ENCODE data around the gene TRMU. TPM values are rescaled to one million over a fixed set of nuclear protein-coding genes. Genes with fewer than 3 reads are reported as not detected.

Gene TRMU
- total RNA-seq, 1 donor from 2014 or later: 38.2 TPM

DNA sequence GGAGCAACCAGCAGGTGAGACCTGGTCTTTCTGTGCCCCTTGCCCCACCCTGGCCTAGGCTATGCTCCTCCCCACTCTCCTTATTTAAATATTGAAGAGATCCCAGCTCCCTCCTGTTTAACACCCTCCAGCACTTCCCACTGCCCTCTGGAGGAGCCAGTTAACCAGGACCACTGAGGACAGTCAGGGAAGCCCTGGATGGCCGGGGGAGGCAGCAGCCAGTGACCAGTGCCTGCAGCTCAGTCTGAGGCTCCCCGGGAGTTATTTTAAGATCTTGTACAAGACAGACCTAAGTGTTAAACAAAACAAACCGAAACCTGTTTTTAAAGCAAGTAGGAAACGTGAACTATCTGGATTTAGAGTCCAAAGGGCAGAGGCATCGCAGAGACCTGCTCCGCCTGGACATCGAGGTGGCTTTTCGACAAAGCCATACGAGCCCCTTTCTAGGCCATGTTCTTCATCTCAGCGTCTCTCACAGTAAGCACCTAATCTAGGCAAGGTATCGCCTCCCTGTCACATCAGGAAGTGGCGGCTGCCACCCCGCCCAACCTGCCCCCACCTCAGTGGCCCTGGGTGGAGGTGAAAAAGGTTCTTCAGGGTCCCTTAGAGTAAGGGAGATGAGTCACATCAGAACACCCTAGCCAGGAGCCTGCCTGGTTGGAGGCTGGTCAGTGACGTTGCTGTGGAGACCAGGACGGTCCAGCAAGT is 35.2 kb downstream of the TRMU start:
- no peak for TF ChIP-seq CTCF (IDR thresholded peaks at IDR 0.05)
- peaks cover 6% of the 10 kb centered on the region for H3K36me3 Mint-ChIP-seq (ENCODE audit: unreplicated experiment)
- H3K27ac Mint-ChIP-seq (ENCODE audit: unreplicated experiment): no peak overlapping the region
- H3K27me3 Mint-ChIP-seq (ENCODE audit: unreplicated experiment): no peaks in the 10 kb centered on the region
- H3K4me3 Mint-ChIP-seq (ENCODE audit: unreplicated experiment): no peak overlapping the region
- DNase-seq (ENCODE audit: extremely low spot score, unreplicated experiment): no peak
- peaks cover under 1% of the 10 kb centered on the region for H3K9me3 Mint-ChIP-seq (ENCODE audit: unreplicated experiment)
- H3K4me1 Mint-ChIP-seq (ENCODE audit: unreplicated experiment): no peaks in the 10 kb centered on the region

DNA sequence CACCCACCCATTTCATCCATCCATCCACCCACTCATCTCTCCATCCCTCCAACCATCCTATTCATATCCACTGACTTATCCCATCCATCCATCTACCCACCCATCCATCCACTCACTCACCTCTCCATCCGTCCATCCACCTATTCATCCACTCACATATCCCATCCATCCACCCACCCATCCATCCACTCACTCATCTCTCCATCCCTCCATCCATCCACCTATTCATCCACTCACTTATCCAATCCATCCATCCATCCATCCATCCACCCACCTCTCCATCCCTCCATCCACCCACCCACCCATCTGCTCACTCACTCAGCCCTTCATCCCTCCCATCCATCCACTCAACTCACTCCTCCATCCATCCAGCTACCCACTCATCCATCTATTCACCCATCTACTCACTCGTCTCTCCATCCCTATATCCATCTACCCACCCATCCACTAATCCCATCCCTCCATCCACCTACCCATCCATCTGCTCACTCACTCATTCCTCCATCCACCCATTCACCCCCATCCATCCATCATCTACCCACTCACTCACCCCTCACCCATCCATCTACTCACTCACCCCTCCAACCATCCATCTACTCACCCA is 36.2 kb downstream of the TRMU start:
- H3K27ac Mint-ChIP-seq (ENCODE audit: unreplicated experiment): no peak overlapping the region
- peaks cover 14% of the 10 kb centered on the region for H3K36me3 Mint-ChIP-seq (ENCODE audit: unreplicated experiment)
- H3K27me3 Mint-ChIP-seq (ENCODE audit: unreplicated experiment): no peaks in the 10 kb centered on the region
- no peak for DNase-seq (ENCODE audit: extremely low spot score, unreplicated experiment)
- no peaks in the 10 kb centered on the region for H3K4me1 Mint-ChIP-seq (ENCODE audit: unreplicated experiment)
- peaks cover 5% of the 10 kb centered on the region for H3K9me3 Mint-ChIP-seq (ENCODE audit: unreplicated experiment)
- no peak overlapping the region for H3K4me3 Mint-ChIP-seq (ENCODE audit: unreplicated experiment)
- no peak for TF ChIP-seq CTCF (IDR thresholded peaks at IDR 0.05)

DNA sequence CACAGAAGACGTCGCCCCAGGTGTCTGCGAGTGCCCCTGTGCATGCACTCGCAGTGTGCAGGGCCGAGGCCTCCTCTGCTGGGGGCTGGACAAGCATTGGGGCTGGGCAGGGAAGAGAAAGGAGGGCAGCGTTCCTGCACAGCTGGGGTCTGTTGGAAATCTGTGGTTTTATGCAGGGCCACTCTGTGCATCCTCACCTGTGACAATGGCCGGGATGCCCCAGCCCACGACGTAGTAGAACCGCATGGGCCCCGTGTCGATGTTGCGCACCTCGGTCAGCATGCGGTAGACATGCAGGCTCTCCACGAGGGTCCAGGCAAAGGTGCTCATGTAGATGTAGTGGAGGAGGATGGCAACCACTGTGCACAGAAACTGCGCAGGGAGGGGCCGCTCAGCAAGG is 37.2 kb downstream of the TRMU start:
- Mint-ChIP-seq H3K9me3 (ENCODE audit: unreplicated experiment) (peaks cover 5% of the 10 kb centered on the region), H3K4me3 (ENCODE audit: unreplicated experiment) (no peak overlapping the region), H3K27ac (ENCODE audit: unreplicated experiment) (no peak overlapping the region), H3K4me1 (ENCODE audit: unreplicated experiment) (peaks cover 2% of the 10 kb centered on the region), H3K27me3 (ENCODE audit: unreplicated experiment) (no peaks in the 10 kb centered on the region), H3K36me3 (ENCODE audit: unreplicated experiment) (peaks cover 17% of the 10 kb centered on the region)
- DNase-seq (ENCODE audit: extremely low spot score, unreplicated experiment): no peak
- no peak for TF ChIP-seq CTCF (IDR thresholded peaks at IDR 0.05)

- H3K27me3 Mint-ChIP-seq (ENCODE audit: unreplicated experiment): no peaks in the 10 kb centered on the region
- no peak overlapping the region for H3K27ac Mint-ChIP-seq (ENCODE audit: unreplicated experiment)
- H3K4me3 Mint-ChIP-seq (ENCODE audit: unreplicated experiment): no peak overlapping the region
- peaks cover 17% of the 10 kb centered on the region for H3K36me3 Mint-ChIP-seq (ENCODE audit: unreplicated experiment)
- H3K4me1 Mint-ChIP-seq (ENCODE audit: unreplicated experiment): peaks cover 2% of the 10 kb centered on the region
- TF ChIP-seq CTCF (IDR thresholded peaks at IDR 0.05): no peak
- H3K9me3 Mint-ChIP-seq (ENCODE audit: unreplicated experiment): peaks cover 5% of the 10 kb centered on the region
- DNase-seq (ENCODE audit: extremely low spot score, unreplicated experiment): no peak
Measured at GRCh38 chr22:46373159-46373558, 37.6 kb downstream of the TRMU start.

- no peak for TF ChIP-seq CTCF (IDR thresholded peaks at IDR 0.05)
- Mint-ChIP-seq H3K4me1 (ENCODE audit: unreplicated experiment) (peaks cover 2% of the 10 kb centered on the region), H3K27me3 (ENCODE audit: unreplicated experiment) (no peaks in the 10 kb centered on the region), H3K36me3 (ENCODE audit: unreplicated experiment) (peaks cover 17% of the 10 kb centered on the region), H3K9me3 (ENCODE audit: unreplicated experiment) (peaks cover 5% of the 10 kb centered on the region), H3K4me3 (ENCODE audit: unreplicated experiment) (no peak overlapping the region), H3K27ac (ENCODE audit: unreplicated experiment) (no peak overlapping the region)
- no peak for DNase-seq (ENCODE audit: extremely low spot score, unreplicated experiment)
Measured at GRCh38 chr22:46373921-46374662, 38.6 kb downstream of the TRMU start.

All from osteocyte (in vitro differentiated cells).